ENCODE measurements around the gene IFNG.
A peak's percentile ranks its signal among the peaks of the same experiment; 100 is the strongest.
"Not testable (repeated sequence)": the region's sequence is repeated elsewhere in the genome, so short reads cannot be mapped to it uniquely, and the experiment has no call there.

Gene IFNG

DNA sequence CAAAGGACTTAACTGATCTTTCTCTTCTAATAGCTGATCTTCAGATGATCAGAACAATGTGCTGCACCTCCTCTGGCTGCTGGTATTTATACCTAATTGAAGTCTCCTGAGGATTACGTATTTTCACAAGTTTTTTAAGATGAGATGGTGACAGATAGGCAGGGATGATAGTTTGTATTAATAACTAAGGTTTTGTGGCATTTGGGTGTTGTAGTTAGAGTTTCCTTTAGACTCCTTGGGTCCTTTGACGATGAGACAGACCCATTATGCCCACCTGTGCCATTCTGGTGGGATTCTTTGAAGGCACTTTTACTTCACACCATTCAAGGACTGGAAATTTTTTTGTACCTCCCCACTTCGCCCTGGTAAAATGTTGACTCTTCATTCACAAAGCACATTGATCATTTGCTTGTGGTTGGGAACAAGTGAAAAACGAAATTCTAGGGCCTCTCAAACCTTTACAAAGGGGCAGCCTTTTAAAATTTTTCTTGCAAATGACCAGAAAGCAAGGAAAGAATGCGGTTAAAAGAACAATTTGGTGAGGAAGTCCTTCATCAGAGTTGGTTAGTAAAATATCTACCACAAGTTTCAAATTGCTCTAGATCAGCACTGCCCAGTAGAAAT lies at the start of gene IFNG:
TSS of gene IFNG (minus strand) at position 60 of the 624 bp plus-strand sequence. CDS start 125 bp downstream, outside the sequence.
- no peak for DNase-seq

DNA sequence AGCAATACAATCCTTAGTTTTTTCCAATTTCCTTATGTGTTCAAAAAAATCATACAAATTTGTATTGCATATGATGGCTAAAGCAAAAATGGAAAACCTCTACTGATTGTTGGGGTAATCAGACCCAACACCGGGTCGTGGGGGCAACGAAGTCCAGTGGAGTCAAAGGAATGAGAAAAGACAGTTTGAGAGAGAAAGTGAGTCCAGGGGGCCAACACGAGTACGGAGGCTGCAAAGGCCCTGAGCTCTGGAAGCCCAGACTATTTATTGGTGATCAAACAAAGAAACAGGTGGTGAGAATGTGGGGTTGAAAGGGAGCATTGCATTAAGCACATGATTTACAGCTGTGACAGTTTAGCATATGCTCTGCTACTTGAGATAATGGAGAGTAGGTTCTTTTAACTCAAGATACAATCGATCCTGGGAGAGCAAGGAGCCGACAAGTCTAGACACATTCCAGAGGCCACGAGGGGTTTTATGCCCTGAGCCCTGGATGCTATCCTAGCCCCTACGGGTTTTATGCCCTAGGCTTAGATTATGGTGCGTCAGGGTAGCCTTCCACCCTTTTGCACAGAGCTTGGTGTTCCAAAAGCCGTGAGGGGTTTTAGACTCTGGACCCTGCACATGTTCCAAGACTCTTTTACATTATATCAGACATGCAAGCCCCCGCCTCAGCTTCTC lies 49.6 kb upstream of the IFNG start:
- peak; percentile 15 for DNase-seq

GRCh38 chr12:68207276-68207675 lies 47.7 kb upstream of the IFNG start:
- DNase-seq: peak; percentile 82

- peak; percentile 69 for DNase-seq
These were observed 46.9 kb upstream of the IFNG start for GRCh38 chr12:68206446-68206845.

- DNase-seq: no peak
These were observed 43.9 kb upstream of the IFNG start for GRCh38 chr12:68203460-68203875.

DNA sequence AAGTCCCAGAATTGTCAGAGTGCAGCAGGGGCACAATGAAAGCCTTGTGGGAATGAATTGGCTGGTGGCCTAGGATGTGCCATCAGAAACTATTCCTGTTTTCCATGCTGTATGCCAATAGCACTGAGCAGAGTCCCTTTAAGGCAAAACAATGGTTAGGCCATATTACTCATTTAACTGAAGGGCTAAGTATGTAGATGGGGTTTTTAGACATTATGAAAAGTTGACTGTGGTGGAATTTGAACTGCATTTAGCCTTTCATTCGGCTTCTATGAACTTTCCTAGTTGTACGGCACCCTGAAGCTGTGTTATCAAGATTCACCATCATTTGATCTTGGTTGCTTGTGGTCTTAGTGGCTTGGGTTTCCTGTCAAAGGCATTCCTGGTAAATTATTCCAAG lies 41.3 kb upstream of the IFNG start:
- no peak for DNase-seq

- DNase-seq: no peak
These were observed 39.6 kb upstream of the IFNG start for GRCh38 chr12:68199127-68199526.

- DNase-seq: no peak
These were observed 39.1 kb upstream of the IFNG start for GRCh38 chr12:68198507-68199086.

GRCh38 chr12:68190301-68190700 lies 30.8 kb upstream of the IFNG start:
- DNase-seq: no peak

DNA sequence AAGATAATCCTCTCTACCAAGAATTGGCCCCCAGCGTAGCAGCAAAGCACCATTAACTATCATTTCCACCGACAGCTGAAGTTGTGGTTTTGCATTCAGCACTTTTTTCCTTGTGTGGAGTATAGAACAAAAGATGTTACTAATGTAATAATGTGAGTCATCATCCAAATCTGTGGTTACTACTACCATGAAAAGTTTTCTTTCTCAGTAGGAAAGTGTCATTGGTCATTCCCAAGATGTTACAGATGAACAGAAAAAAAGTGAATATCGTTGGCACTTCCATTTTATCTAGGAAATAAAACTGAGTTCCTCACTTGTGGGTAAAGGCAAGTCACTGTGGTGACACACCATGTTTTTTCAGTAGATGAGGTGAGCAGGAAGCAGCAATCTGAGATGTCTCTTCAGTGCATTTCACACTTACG lies 30.3 kb upstream of the IFNG start:
- DNase-seq: no peak

DNA sequence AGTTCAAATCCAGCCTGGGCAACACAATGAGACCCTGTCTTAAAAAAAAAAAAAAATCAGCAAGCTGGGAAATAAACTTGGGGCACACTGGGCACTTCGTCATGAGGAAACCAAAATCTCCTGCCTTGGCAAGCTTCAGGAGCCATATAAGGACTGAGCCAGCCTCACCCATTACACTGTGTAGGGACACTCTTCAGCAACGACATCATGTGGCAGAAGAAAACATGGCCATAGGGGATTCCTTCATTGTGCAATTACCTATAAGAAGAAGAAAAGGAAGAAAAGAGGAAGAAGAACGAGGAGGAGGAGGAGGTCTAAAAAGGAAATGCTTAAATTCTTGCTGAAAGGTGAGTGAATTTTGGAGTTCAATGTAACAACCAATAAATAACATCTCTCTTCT lies 26.1 kb upstream of the IFNG start:
- DNase-seq: no peak

GRCh38 chr12:68180792-68181744 lies 21.5 kb upstream of the IFNG start:
- DNase-seq: no peak

DNA sequence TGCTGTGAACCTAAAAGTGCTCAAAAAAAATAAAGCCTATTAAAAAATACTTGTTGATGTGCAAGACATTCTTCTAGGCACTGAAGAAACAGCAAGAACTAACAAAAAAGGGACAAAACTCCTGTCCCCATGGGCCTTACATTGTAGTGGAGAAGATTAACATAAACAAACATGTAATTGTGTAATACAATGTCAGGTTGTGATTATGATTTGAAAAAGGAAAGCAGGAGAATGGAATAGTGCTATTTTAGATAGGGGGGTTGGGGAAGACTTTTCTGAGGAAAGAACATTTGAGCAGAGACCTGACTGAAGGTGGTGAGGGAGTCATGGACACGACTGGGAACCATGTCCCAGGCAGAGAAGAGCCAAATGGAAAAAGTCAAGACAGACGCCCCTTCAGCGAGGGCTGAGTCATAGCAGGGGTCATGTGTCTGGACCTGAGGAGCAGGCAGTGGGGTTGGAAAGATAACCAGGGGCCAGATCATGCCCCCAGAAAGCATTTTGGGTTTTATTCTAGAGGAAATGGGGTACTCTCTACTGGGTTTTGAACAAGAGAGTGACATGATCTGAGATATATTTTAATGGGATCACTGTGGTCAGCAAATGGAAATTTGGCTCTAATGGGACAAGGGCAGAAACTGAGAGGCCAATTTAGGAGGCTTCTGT lies 19.4 kb upstream of the IFNG start:
- DNase-seq: no peak

DNA sequence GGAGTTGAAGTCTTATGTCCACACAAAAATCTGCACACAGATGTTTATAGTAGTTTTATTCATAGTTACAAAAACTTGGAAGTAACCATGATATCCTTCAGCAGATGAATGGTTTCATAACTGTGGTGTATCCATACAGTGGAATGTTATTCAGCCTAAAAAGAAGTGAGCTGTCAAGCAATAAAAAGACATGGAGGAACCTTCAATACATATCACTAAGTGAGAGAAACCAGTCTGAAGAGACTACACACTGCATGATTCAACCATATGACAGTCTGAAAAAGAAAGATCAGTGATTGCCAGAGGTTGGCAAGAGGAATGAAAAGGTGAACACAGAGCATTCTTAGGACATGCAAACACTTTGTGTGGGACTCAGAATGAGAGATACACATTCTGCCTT lies 18.6 kb upstream of the IFNG start:
- DNase-seq: no peak

GRCh38 chr12:68177562-68177961 lies 18.0 kb upstream of the IFNG start:
- no peak for DNase-seq

DNA sequence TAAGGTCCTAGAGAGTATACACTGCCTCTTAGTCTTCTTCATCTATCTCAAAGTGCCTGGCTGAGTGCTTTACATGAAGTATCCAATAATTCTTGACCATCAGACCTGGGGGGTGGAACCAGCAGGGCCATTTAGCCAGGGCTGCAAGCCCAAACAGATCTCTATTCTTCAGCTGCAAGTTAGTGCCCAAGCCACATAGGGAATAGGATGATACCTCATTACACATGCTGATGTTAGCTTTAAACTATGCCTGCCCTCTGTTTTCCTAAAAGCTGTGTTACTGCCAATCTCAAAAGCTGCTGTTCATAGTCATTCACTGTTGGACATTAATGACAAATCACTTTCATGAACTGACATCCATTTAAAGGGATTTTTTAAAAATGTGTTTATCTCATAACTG lies 16.7 kb upstream of the IFNG start:
- no peak for DNase-seq

DNA sequence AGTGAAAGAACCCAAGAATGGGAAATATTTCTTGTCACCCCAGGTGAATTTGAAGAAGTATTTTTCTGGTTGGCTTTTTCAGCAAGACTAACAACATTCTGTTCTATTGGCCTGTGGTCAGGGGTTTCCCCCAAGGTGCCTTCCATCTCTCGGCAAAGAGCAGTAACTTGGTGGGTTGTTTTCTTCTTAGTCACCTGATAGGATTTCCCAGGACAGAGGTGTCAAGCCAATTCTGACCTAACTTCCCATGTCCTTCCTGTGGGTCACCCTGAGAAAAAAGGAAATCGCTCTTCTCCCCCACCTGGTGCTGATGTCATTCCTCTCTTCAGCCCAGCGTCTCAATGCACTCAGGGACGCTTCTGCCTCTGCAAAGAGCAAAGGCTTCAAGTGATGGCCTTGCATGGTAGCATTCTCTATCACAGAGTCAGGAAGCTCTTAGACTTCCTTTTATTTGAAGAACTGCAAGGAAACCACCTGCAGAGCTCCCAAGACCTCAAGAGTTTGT lies 16.1 kb upstream of the IFNG start:
- no peak for DNase-seq

DNA sequence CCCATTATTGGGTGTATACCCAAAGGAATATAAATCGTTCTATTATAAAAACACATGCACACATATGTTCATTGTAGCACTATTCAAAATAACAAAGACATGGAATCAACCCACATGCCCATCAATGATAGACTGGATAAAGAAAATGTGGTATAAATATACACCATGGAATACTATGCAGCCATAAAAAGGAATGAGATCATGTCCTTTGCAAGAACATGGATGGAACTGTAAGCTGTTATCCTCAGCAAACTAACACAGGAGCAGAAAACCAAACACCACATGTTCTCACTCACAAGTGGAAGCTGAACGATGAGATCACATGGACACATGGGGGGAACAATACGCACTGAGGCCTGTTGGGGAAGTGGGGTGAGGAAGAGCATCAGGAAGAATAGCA lies 15.2 kb upstream of the IFNG start:
- DNase-seq: not testable (repeated sequence)

DNA sequence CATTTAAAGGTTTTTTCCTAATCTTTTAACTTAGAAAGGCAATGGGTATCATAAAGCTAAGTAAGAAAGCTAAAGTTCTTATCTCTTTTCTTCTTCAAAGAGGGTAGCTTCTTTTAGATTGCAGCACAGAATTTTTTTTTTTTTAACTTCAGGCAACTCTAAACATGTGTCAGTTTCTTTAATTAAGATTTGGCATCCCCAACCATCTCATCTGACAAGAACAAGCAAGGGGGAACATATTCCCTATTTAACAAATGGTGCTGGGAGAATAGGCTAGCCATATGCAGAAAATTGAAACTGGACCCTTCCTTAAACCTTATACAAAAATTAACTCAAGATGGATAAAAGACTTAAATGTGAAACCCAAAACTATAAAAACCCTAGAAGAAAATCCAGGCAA lies 14.3 kb upstream of the IFNG start:
- no peak for DNase-seq

DNA sequence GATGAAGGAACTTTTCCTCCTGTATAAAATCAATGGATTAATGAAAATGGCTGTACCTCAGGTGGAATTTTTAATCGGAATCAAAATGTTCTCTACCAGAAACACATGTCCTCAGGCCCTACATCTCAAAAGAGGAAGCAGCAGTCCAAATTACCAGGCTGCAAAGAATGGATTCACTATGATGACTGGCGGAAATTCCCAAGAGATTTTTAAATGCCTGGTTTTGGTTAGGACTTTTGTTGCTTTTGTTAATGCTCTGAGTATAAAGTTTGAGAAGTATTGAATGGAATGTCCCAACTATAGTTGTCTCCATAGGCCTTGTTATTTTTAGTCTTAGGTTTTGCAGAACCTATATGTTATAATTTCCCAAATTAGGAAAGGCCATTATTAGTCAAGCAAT lies 11.2 kb upstream of the IFNG start:
- DNase-seq: no peak

- no peak for DNase-seq
These were observed 9.8 kb upstream of the IFNG start for GRCh38 chr12:68169213-68169889.

DNA sequence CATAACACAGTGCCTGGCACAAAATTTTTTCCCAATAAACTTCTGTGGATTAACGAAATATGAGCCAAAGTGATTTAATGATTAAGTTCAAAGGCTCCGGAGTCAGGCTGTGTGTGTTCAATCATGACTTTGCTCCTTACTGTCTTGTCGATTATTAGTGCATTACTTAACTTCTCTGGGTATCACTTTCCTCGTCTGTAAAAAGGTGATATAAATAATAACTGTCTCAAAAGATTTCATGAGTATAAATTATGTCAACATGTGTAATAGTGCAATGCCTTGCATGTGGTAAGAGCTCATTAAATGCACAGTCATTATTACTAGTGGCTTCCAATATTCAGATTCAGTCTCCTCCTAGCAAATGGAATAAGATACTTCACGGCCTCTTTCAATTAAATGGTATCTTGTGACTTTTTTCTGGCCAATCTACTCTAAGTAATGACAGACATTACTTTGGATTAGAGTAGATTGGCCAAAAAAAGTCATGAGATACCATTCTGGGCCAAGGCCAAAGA lies 6.8 kb upstream of the IFNG start:
- no peak for DNase-seq

All from NCI-H748 treated with DMSO at 0.1 percent for 48 hours (cell line).